Effector memory CD4-positive, alpha-beta T cell (primary cell): ENCODE results near the gene ATP5MC2.
"Not testable (repeated sequence)": the region's sequence is repeated elsewhere in the genome, so short reads cannot be mapped to it uniquely, and the experiment has no call there.

ENCODE experiments used
- DNase-seq, 3 donors: peaks; one replicate each; pipeline ENCODE4 v3.0.0-alpha.2; 2020
- H3K27ac ChIP-seq: 2 replicates; pipeline ENCODE4 v1.7.0; 2013; ENCODE audit warnings: mild to moderate bottlenecking, low read length, moderate library complexity; ENCODE audit not compliant: insufficient read depth, poor library complexity, severe bottlenecking
- H3K27me3 ChIP-seq: replicated peaks from 2 replicates; pipeline ENCODE4 v1.7.0; 2013; ENCODE audit warnings: mild to moderate bottlenecking, low read length; ENCODE audit not compliant: insufficient read depth, control insufficient read depth, poor library complexity, severe bottlenecking
- H3K36me3 ChIP-seq: 2 replicates; pipeline ENCODE4 v1.7.0; 2013; ENCODE audit warnings: mild to moderate bottlenecking, low read length, moderate library complexity; ENCODE audit not compliant: control insufficient read depth, insufficient read depth
- H3K4me1 ChIP-seq: 2 replicates; pipeline ENCODE4 v1.7.0; 2013; ENCODE audit warnings: low read length, mild to moderate bottlenecking; ENCODE audit not compliant: control insufficient read depth, insufficient read depth, poor library complexity, severe bottlenecking
- H3K4me3 ChIP-seq: 2 replicates; pipeline ENCODE4 v1.7.0; 2013; ENCODE audit warnings: low read length, low read depth, mild to moderate bottlenecking; ENCODE audit not compliant: insufficient read depth, poor library complexity, severe bottlenecking
- H3K9me3 ChIP-seq: 2 replicates; pipeline ENCODE4 v1.7.0; 2013; ENCODE audit warnings: mild to moderate bottlenecking, low read length, moderate library complexity; ENCODE audit not compliant: control insufficient read depth

The ATP5MC2 gene

DNA sequence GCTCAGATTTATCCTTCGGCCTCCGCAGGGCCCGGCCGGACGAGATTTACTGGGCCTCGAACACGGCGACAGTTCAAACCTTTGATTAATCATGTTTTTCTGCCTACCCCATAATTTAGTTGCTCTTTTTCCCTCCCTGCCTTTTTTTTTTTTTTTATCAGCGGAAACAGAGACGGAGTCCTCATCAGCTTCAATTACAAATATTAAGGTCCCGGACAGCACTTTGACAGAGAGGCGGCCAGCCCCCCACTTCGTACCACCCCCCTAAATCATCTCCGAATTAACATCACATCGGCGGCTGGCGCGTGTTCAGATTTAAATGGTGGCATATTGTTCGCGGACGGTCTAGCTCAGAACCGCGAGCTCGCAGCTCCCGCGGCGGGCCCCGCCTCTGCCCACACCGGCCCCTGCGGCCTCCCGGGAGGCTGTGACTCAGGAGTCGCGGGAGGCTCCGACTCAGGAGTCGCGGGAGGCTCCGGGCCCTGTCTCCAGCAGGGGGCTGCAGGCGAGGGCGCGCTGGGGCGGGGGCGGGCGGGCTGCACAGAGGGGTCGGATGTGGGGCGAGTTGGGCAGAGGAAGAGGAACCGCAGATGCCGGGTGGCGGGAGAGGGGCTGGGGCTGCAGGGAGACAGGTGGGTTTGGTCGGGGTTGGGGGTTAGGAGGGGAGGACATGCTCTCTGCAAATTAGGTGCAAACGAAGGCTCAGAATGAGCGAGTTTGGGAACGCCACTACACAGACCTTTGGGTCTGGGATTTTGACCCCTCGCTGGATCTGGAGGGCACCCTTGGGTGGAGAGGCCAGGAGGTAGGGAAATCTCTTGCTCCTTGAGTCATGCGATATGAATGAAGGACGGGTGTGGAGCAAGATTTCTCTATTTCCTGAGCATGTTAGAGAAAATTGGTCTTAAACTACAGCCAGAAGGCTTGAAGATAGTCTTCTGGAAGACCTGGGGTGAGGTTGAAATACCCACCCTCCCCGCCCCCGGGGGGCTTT, 19.6 kb upstream of the ATP5MC2 start:
- peaks cover 52% of the 10 kb centered on the region for H3K27me3 ChIP-seq
- no peaks in the 10 kb centered on the region for H3K36me3 ChIP-seq
- H3K27ac ChIP-seq, result no peak overlapping the region
- H3K4me1 ChIP-seq, result peaks cover 23% of the 10 kb centered on the region
- H3K9me3 ChIP-seq, result no peaks in the 10 kb centered on the region
- H3K4me3 ChIP-seq, result peak overlapping the region; percentile 22
- peak; percentile 11 to 31 (median 26) for DNase-seq

DNA sequence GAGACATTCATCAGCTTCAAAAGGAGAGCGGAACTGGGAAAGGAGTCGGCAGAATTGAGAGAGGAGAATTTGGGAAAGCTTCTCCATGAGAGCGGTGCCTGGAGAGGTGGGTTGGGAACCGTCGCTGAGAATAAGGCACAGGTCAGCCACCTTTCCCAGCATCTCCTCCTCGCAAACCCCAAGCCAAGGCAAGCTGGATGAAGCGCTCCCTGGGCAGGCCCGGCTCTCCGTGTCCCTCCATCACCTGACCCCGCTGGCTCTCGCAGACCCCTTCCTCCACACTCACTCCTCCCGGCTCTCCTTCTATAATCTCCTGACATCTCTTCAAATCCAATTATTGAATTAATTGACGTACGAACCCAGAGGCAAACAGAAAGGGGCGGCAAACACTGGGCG, 18.9 kb upstream of the ATP5MC2 start:
- H3K9me3 ChIP-seq, result no peaks in the 10 kb centered on the region
- H3K27me3 ChIP-seq, result peaks cover 51% of the 10 kb centered on the region
- peak overlapping the region; percentile 22 for H3K4me3 ChIP-seq
- H3K36me3 ChIP-seq, result no peaks in the 10 kb centered on the region
- peaks cover 23% of the 10 kb centered on the region for H3K4me1 ChIP-seq
- no peak overlapping the region for H3K27ac ChIP-seq
- no peak for DNase-seq

GRCh38 chr12:53688134-53688533, 12.3 kb upstream of the ATP5MC2 start:
- no peak for DNase-seq
- H3K4me1 ChIP-seq, result no peaks in the 10 kb centered on the region
- peaks cover 5% of the 10 kb centered on the region for H3K27me3 ChIP-seq
- no peak overlapping the region for H3K27ac ChIP-seq
- H3K9me3 ChIP-seq, result no peaks in the 10 kb centered on the region
- no peak overlapping the region for H3K4me3 ChIP-seq
- no peaks in the 10 kb centered on the region for H3K36me3 ChIP-seq

- no peaks in the 10 kb centered on the region for H3K27me3 ChIP-seq
- H3K4me1 ChIP-seq, result no peaks in the 10 kb centered on the region
- no peaks in the 10 kb centered on the region for H3K9me3 ChIP-seq
- no peak for DNase-seq
- no peaks in the 10 kb centered on the region for H3K36me3 ChIP-seq
- H3K27ac ChIP-seq, result no peak overlapping the region
- H3K4me3 ChIP-seq, result no peak overlapping the region
Observed at GRCh38 chr12:53686436-53686835, 10.6 kb upstream of the ATP5MC2 start.

- no peak overlapping the region for H3K27ac ChIP-seq
- H3K9me3 ChIP-seq, result no peaks in the 10 kb centered on the region
- no peak overlapping the region for H3K4me3 ChIP-seq
- no peaks in the 10 kb centered on the region for H3K4me1 ChIP-seq
- H3K36me3 ChIP-seq, result no peaks in the 10 kb centered on the region
- H3K27me3 ChIP-seq, result no peaks in the 10 kb centered on the region
- DNase-seq, result no peak
Observed at GRCh38 chr12:53684654-53685220, 8.9 kb upstream of the ATP5MC2 start.

- Histone ChIP-seq H3K9me3 (no peaks in the 10 kb centered on the region), H3K4me1 (no peaks in the 10 kb centered on the region), H3K27ac (no peak overlapping the region), H3K36me3 (no peaks in the 10 kb centered on the region), H3K4me3 (no peak overlapping the region), H3K27me3 (no peaks in the 10 kb centered on the region)
- no peak for DNase-seq
Observed at GRCh38 chr12:53683983-53684382, 8.1 kb upstream of the ATP5MC2 start.

- DNase-seq, result no peak
- H3K27me3 ChIP-seq, result no peaks in the 10 kb centered on the region
- no peaks in the 10 kb centered on the region for H3K9me3 ChIP-seq
- no peaks in the 10 kb centered on the region for H3K4me1 ChIP-seq
- H3K36me3 ChIP-seq, result no peaks in the 10 kb centered on the region
- no peak overlapping the region for H3K27ac ChIP-seq
- no peak overlapping the region for H3K4me3 ChIP-seq
Observed at GRCh38 chr12:53683494-53683893, 7.6 kb upstream of the ATP5MC2 start.

DNA sequence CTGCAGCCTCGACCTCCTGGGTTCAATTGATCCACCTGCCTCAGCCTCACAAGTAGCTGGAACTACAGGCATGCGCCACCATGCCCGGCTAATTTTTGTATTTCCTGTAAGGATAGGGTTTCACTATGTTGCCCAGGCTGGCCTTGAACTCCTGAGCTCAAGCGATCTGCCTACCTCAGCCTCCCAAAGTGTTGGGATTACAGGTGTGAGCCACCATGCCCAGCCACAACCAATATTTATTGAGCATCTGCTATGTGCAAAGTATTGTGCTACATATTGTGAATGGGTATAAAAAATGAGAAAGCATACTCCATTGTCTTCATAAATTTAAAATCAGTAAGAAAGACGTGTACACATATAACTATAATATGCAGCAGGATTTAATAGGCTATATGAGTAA, 4.2 kb upstream of the ATP5MC2 start:
- not testable (repeated sequence) for DNase-seq, H3K27me3 ChIP-seq, H3K9me3 ChIP-seq, H3K36me3 ChIP-seq, H3K4me3 ChIP-seq, H3K27ac ChIP-seq
- H3K4me1 ChIP-seq, result peaks cover 14% of the 10 kb centered on the region

GRCh38 chr12:53677800-53678148, 1.9 kb upstream of the ATP5MC2 start:
- H3K27ac ChIP-seq, result no peak overlapping the region
- peaks cover 5% of the 10 kb centered on the region for H3K27me3 ChIP-seq
- H3K4me3 ChIP-seq, result no peak overlapping the region
- peaks cover under 1% of the 10 kb centered on the region for H3K36me3 ChIP-seq
- DNase-seq, result no peak
- H3K4me1 ChIP-seq, result peaks cover 19% of the 10 kb centered on the region
- H3K9me3 ChIP-seq, result no peaks in the 10 kb centered on the region
